Kidney (tissue), 14 donors: Measurements from ENCODE around the gene KXD1. TPM values are rescaled to one million over a fixed set of nuclear protein-coding genes. Genes with fewer than 3 reads are reported as not detected.

Source experiments
- DNase-seq, 5 donors: peaks; one replicate each; pipeline ENCODE4 v3.0.0-alpha.2; 2013 to 2020
- FAIRE-seq: peaks from 2 replicates; lab custom pipeline; 2012; peaks lifted over from hg19 to GRCh38; lab: Jason Lieb, UNC
- H3K27ac ChIP-seq, 2 donors: one replicate each; pipeline ENCODE4 v1.7.0; 2013; ENCODE audit warnings: low read depth in 2 of 2, low read length in 2 of 2, inconsistent platforms in 1 of 2
- H3K27me3 ChIP-seq: one replicate; pipeline ENCODE4 v1.7.1; 2013; ENCODE audit warnings: low read length, inconsistent platforms; ENCODE audit not compliant: control insufficient read depth, insufficient read depth
- H3K36me3 ChIP-seq, 3 donors: one replicate each; pipeline versions ENCODE4 v1.7.0 to v1.7.1; 2013; ENCODE audit warnings: low read length in 3 of 3, control low read depth in 1 of 3, inconsistent platforms in 1 of 3; ENCODE audit not compliant: insufficient read depth in 3 of 3, control insufficient read depth in 2 of 3
- H3K4me1 ChIP-seq, 3 donors: one replicate each; pipeline versions ENCODE4 v1.7.0 to v1.7.1; 2013; ENCODE audit warnings: low read length in 3 of 3, inconsistent platforms in 1 of 3, low read depth in 1 of 3; ENCODE audit not compliant: control insufficient read depth in 2 of 3, insufficient read depth in 2 of 3
- H3K4me3 ChIP-seq, 3 donors: one replicate each; pipeline versions ENCODE4 v1.7.0 to v1.8.1; 2013; ENCODE audit warnings: low read length in 3 of 3, control low read depth in 1 of 3, inconsistent platforms in 1 of 3
- H3K9ac ChIP-seq, 3 donors: one replicate each; pipeline versions ENCODE4 v1.7.0 to v1.7.1; 2013; ENCODE audit warnings: low read length in 3 of 3, control low read depth in 1 of 3, inconsistent platforms in 1 of 3
- H3K9me3 ChIP-seq, 3 donors: one replicate each; pipeline versions ENCODE4 v1.7.0 to v1.7.1; 2013; ENCODE audit warnings: low read length in 3 of 3, control low read depth in 1 of 3, inconsistent platforms in 1 of 3; ENCODE audit not compliant: control insufficient read depth in 2 of 3, insufficient read depth in 1 of 3
- CTCF ChIP-seq: IDR thresholded peaks from 3 replicates; pipeline ENCODE4 v1.5.1; 2012; ENCODE audit warnings: mild to moderate bottlenecking, moderate library complexity, borderline replicate concordance; ENCODE audit not compliant: insufficient read depth; ENCODE audit errors: extremely low read depth
- intact Hi-C: fragments of 100-400 bp; cut with DNase I; formaldehyde crosslinking; loops from one replicate; pipeline ENCODE4 v1.11.1; 2022
- polyA plus RNA-seq: library from polyadenylated mRNA; stranded (reverse); fragments of 350-450 nt; fragmentation: Illumina TruSeq; extraction: RNeasy Lipid Tissue Mini Kit (QIAGEN cat#74804); gene quantifications from one replicate; pipeline ENCODE4 v1.2.3, GENCODE V29; 2014; ENCODE audit warnings: low read depth, low replicate concordance; ENCODE audit not compliant: insufficient read depth
- total RNA-seq: library from RNA; stranded (reverse); fragmentation: NEBNext Ultra II Directional; extraction: Animal tissue kit (Norgen Biotek cat#: 25700); gene quantifications from one replicate; pipeline ENCODE4 v1.2.1, GENCODE V29; 2021
- donor health status: control.
- donor health status: control.
- donor health status: control.
- donor health status: control.
- donor health status: control.
- donor health status: DM: yes; HTN: yes; CAD: no.
- donor health status: Normal renal cell carcinoma (clear cell type).

The KXD1 gene
- total and polyA plus RNA-seq, 2 donors from 2014 or later = 56.3 to 69.9 TPM

- Histone ChIP-seq H3K9me3 (no peaks in the 10 kb centered on the region), H3K9ac (no peak overlapping the region), H3K27me3 (no peaks in the 10 kb centered on the region), H3K27ac (no peak overlapping the region), H3K4me1 (peaks cover 0 to 8% (median 7%) of the 10 kb centered on the region in 3 donors), H3K4me3 (no peak overlapping the region), H3K36me3 (peaks cover 6 to 25% (median 17%) of the 10 kb centered on the region in 3 donors)
- no peak for TF ChIP-seq CTCF
- intact Hi-C loops = no loop called here
- FAIRE-seq (no peak), DNase-seq (no peak)
Observed at GRCh38 chr19:18577365-18577914, 19.8 kb downstream of the KXD1 start.

- Histone ChIP-seq H3K9me3 (no peaks in the 10 kb centered on the region), H3K4me3 (no peak overlapping the region)
- FAIRE-seq = no peak
Observed at GRCh38 chr19:18580311-18580710, 22.6 kb downstream of the KXD1 start.

GRCh38 chr19:18586306-18586705 lies 28.6 kb downstream of the KXD1 start:
- Histone ChIP-seq H3K27ac (peak overlapping the region in 1 of 2 donors; percentile 9), H3K9ac (peak overlapping the region in 1 of 3 donors; percentile 44), H3K36me3 (peaks cover 0 to 3% (median 2%) of the 10 kb centered on the region in 3 donors), H3K4me3 (no peak overlapping the region), H3K9me3 (no peaks in the 10 kb centered on the region), H3K4me1 (peaks cover 0 to 14% (median 0%) of the 10 kb centered on the region in 3 donors), H3K27me3 (no peaks in the 10 kb centered on the region)
- no peak for DNase-seq
- FAIRE-seq = no peak
- TF ChIP-seq CTCF = peak; percentile 15
- intact Hi-C loops = no loop called here

More at GRCh38 chr19:18580311-18580710, 22.6 kb downstream of the KXD1 start:
- TF ChIP-seq CTCF = no peak
- Histone ChIP-seq H3K36me3 (peaks cover 3 to 6% (median 3%) of the 10 kb centered on the region in 3 donors), H3K9ac (no peak overlapping the region), H3K27ac (no peak overlapping the region), H3K27me3 (no peaks in the 10 kb centered on the region), H3K4me1 (no peaks in the 10 kb centered on the region)
- DNase-seq = no peak
- intact Hi-C loops = no loop called here
